WERI-Rb-1 (cell line): Measurements from ENCODE around the gene SLC24A4.

ENCODE experiments used
- DNase-seq: peaks from one replicate; pipeline ENCODE4 v3.0.0-alpha.2; 2020
- H3K27ac ChIP-seq: fragments of 250-450 bp; sonication (Bioruptor Pico); 2 replicates; pipeline ENCODE4 v1.5.1; 2020; ENCODE audit warnings: mild to moderate bottlenecking, moderate library complexity
- H3K27me3 ChIP-seq: fragments of 250-450 bp; sonication (Bioruptor Pico); 2 replicates; pipeline ENCODE4 v1.5.1; 2021; ENCODE audit warnings: mild to moderate bottlenecking, low read depth, moderate library complexity; ENCODE audit not compliant: insufficient read depth, severe bottlenecking
- H3K36me3 ChIP-seq: fragments of 250-450 bp; sonication (Bioruptor Pico); 2 replicates; pipeline ENCODE4 v1.5.1; 2020; ENCODE audit warnings: mild to moderate bottlenecking, moderate library complexity
- H3K4me3 ChIP-seq: 2 replicates; pipeline ENCODE4 v1.5.1; 2011; ENCODE audit warnings: low read depth, mild to moderate bottlenecking, control low read depth, low read length
- H3K9me3 ChIP-seq: fragments of 250-450 bp; sonication (Bioruptor Pico); 2 replicates; pipeline ENCODE4 v1.5.1; 2021; ENCODE audit warnings: mild to moderate bottlenecking, moderate library complexity; ENCODE audit not compliant: severe bottlenecking
- CTCF ChIP-seq: IDR thresholded peaks from 2 replicates; pipeline ENCODE4 v1.5.1; 2011; ENCODE audit warnings: low read depth, mild to moderate bottlenecking, control low read depth, inconsistent platforms, low read length

The SLC24A4 gene

GRCh38 chr14:92436115-92436776 is 113.3 kb downstream of the SLC24A4 start:
- no peak for TF ChIP-seq CTCF
- Histone ChIP-seq H3K36me3 (no peaks in the 10 kb centered on the region), H3K9me3 (peaks cover 8% of the 10 kb centered on the region), H3K27me3 (no peaks in the 10 kb centered on the region), H3K27ac (no peak overlapping the region), H3K4me3 (no peak overlapping the region)
- no peak for DNase-seq

- no peak for TF ChIP-seq CTCF
- H3K27ac ChIP-seq: no peak overlapping the region
- H3K4me3 ChIP-seq: no peak overlapping the region
- no peak for DNase-seq
- peaks cover 8% of the 10 kb centered on the region for H3K9me3 ChIP-seq
- H3K27me3 ChIP-seq: no peaks in the 10 kb centered on the region
- no peaks in the 10 kb centered on the region for H3K36me3 ChIP-seq
These were observed 114.3 kb downstream of the SLC24A4 start for GRCh38 chr14:92437309-92437708.

GRCh38 chr14:92437729-92438285 is 114.8 kb downstream of the SLC24A4 start:
- TF ChIP-seq CTCF: no peak
- Histone ChIP-seq H3K27me3 (no peaks in the 10 kb centered on the region), H3K9me3 (peaks cover 8% of the 10 kb centered on the region)

GRCh38 chr14:92439537-92440344 is 116.8 kb downstream of the SLC24A4 start:
- H3K36me3 ChIP-seq: no peaks in the 10 kb centered on the region
- TF ChIP-seq CTCF: no peak
- DNase-seq: no peak
- H3K9me3 ChIP-seq: no peaks in the 10 kb centered on the region
- H3K27ac ChIP-seq: no peak overlapping the region
- no peak overlapping the region for H3K4me3 ChIP-seq
- no peaks in the 10 kb centered on the region for H3K27me3 ChIP-seq

More at GRCh38 chr14:92437729-92438285, 114.8 kb downstream of the SLC24A4 start:
- Histone ChIP-seq H3K27ac (no peak overlapping the region), H3K36me3 (no peaks in the 10 kb centered on the region), H3K4me3 (no peak overlapping the region)
- no peak for DNase-seq

GRCh38 chr14:92440345-92441003 is 117.5 kb downstream of the SLC24A4 start:
- no peak for TF ChIP-seq CTCF
- Histone ChIP-seq H3K9me3 (peaks cover 3% of the 10 kb centered on the region), H3K27ac (no peak overlapping the region), H3K4me3 (no peak overlapping the region), H3K36me3 (no peaks in the 10 kb centered on the region), H3K27me3 (no peaks in the 10 kb centered on the region)
- no peak for DNase-seq
